Osteocyte (in vitro differentiated cells): ENCODE results near the gene SPARCL1. TPM values are rescaled to one million over a fixed set of nuclear protein-coding genes. Genes with fewer than 3 reads are reported as not detected.
A peak's percentile ranks its signal among the peaks of the same experiment; 100 is the strongest.

Experiments used
- DNase-seq: peaks from one replicate; pipeline ENCODE4 v3.0.0; 2021; ENCODE audit warnings: mixed read lengths; ENCODE audit not compliant: unreplicated experiment; ENCODE audit errors: extremely low spot score
- H3K27ac Mint-ChIP-seq: one replicate; pipeline ENCODE4 v1.8.0; 2021; ENCODE audit warnings: mild to moderate bottlenecking, mixed read lengths; ENCODE audit not compliant: unreplicated experiment
- H3K27me3 Mint-ChIP-seq: one replicate; pipeline ENCODE4 v1.8.0; 2021; ENCODE audit warnings: mixed read lengths; ENCODE audit not compliant: unreplicated experiment
- H3K36me3 Mint-ChIP-seq: one replicate; pipeline ENCODE4 v1.8.0; 2021; ENCODE audit warnings: mixed read lengths; ENCODE audit not compliant: unreplicated experiment
- H3K4me1 Mint-ChIP-seq: one replicate; pipeline ENCODE4 v1.8.0; 2021; ENCODE audit warnings: mixed read lengths; ENCODE audit not compliant: unreplicated experiment
- H3K4me3 Mint-ChIP-seq: one replicate; pipeline ENCODE4 v1.8.0; 2021; ENCODE audit warnings: mild to moderate bottlenecking, moderate library complexity, mixed read lengths; ENCODE audit not compliant: unreplicated experiment
- H3K9me3 Mint-ChIP-seq: one replicate; pipeline ENCODE4 v1.8.0; 2021; ENCODE audit warnings: mixed read lengths; ENCODE audit not compliant: unreplicated experiment
- total RNA-seq: library from RNA; stranded (reverse); gene quantifications from 2 replicates; pipeline ENCODE4 v1.2.1, GENCODE V29; 2021
- TF ChIP-seq, protein P1 (sequence below): fragments of 200-600 bp; sonication (generic); IDR thresholded peaks from 2 replicates; pipeline ENCODE4 v1.5.0; 2021; ENCODE audit warnings: antibody characterized with exemption, mild to moderate bottlenecking, moderate library complexity

SPARCL1 gene
- total RNA-seq, 1 donor from 2014 or later = 4.0 TPM

DNA sequence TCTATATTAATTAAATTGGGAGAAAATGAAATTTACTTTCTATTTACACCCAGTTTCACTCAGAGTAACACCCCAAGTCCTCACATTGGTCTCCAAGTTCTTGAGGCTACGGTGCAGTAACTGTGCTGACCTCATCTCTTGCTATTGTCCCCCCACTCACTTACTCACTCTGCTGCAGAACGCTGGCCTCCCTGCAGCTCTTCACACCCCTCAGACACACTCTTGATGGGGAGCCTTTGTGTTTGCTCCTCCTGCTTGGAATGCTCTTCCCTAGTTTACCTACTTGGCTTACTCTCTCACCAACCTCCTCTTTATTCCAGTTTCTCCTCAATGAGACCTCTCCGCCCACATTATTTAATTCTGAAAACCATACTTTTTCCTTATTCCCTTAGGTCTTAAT, 22.2 kb upstream of the SPARCL1 start:
- no peak overlapping the region for H3K4me3 Mint-ChIP-seq
- no peak for DNase-seq
- H3K27ac Mint-ChIP-seq = no peak overlapping the region
- H3K36me3 Mint-ChIP-seq = no peaks in the 10 kb centered on the region
- TF ChIP-seq, protein P1, sequence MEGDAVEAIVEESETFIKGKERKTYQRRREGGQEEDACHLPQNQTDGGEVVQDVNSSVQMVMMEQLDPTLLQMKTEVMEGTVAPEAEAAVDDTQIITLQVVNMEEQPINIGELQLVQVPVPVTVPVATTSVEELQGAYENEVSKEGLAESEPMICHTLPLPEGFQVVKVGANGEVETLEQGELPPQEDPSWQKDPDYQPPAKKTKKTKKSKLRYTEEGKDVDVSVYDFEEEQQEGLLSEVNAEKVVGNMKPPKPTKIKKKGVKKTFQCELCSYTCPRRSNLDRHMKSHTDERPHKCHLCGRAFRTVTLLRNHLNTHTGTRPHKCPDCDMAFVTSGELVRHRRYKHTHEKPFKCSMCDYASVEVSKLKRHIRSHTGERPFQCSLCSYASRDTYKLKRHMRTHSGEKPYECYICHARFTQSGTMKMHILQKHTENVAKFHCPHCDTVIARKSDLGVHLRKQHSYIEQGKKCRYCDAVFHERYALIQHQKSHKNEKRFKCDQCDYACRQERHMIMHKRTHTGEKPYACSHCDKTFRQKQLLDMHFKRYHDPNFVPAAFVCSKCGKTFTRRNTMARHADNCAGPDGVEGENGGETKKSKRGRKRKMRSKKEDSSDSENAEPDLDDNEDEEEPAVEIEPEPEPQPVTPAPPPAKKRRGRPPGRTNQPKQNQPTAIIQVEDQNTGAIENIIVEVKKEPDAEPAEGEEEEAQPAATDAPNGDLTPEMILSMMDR = no peak
- no peaks in the 10 kb centered on the region for H3K9me3 Mint-ChIP-seq
- H3K4me1 Mint-ChIP-seq = peaks cover 9% of the 10 kb centered on the region
- H3K27me3 Mint-ChIP-seq = peaks cover 10% of the 10 kb centered on the region

DNA sequence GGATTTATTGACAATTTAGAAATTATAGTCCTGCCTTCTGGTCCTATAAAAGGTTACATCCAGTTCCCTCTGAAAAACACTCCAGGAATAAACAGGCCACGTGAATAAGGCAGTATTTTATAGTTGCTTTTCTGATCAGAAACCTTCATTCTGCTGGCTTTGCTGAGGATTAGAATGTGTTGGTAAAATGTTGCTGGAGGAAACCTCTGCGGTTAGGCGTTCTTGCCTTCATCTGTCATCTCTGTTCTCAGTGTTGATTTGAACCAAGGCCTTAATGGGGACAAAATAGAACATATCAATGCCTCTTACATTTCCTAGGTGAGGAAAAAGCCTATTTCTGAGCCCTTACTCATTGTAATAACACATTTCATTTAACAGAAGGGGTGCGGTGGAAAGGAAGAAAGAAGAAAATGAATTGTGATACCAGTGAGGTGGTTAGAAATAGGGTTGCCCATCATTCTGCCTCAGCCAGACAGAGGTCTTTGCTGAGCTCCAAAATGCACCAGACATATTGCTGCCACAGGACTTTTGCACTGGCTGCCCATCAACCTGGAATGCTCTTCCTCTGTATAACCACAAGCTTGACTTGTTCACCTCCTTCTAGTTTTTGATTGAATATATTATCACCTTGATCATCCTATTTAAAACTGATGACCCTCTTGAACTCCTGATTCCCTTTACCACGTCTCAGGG, 18.0 kb upstream of the SPARCL1 start:
- DNase-seq = no peak
- H3K27ac Mint-ChIP-seq = no peak overlapping the region
- no peaks in the 10 kb centered on the region for H3K9me3 Mint-ChIP-seq
- H3K27me3 Mint-ChIP-seq = peaks cover 13% of the 10 kb centered on the region
- TF ChIP-seq, protein P1 = no peak
- no peaks in the 10 kb centered on the region for H3K36me3 Mint-ChIP-seq
- H3K4me3 Mint-ChIP-seq = no peak overlapping the region
- no peaks in the 10 kb centered on the region for H3K4me1 Mint-ChIP-seq

DNA sequence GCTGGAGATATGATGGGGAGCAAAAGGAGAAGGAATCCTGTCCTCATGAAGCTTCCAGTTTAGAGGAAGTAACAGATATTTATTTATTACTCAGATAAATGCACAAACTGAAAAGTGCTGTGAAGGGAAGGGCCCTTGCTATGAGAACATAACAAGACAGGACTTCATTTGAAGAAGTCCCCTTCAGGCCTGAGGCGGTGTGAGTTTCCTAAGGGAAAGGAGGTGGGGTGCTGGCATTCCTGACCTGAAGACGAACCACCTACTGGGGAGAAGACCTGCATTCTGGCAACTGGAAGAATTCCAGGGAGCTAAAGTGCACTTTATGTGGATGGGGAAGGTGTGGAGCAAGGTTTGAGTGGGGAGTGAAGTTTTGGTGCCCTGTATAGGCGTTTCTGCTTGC, 15.9 kb upstream of the SPARCL1 start:
- H3K4me1 Mint-ChIP-seq = no peaks in the 10 kb centered on the region
- H3K9me3 Mint-ChIP-seq = no peaks in the 10 kb centered on the region
- H3K27ac Mint-ChIP-seq = no peak overlapping the region
- H3K36me3 Mint-ChIP-seq = no peaks in the 10 kb centered on the region
- TF ChIP-seq, protein P1 = no peak
- no peak overlapping the region for H3K4me3 Mint-ChIP-seq
- DNase-seq = no peak
- peaks cover 19% of the 10 kb centered on the region for H3K27me3 Mint-ChIP-seq

DNA sequence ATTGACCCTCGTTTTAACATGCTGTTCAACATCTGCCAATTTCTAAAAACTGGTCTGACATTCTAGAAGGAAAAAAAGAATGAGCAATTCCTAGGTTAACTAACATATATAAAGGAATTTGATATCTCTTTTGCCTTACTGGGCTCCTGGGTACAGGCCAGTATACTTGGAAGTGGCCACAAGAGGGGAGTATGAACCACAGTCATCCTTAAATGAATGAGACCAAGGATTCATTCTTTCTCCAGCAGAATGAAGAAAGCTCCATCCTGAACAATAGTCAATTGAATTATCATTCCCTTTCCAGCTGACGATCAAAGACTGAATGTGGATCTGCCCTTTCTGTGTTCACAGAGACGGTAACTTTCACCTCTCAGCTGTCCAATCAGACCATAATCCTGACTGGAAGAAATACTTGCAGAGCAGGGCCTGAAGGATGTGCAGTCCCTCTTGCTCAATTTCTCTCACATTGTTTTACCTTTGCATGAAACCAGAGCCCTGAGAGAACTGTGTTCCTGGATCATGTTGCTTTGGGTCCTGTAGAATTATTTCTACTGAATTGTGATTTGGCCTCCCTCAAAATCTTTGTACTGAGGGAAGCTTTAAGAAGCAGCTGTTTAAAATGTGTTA, 14.8 kb upstream of the SPARCL1 start:
- no peak overlapping the region for H3K4me3 Mint-ChIP-seq
- H3K36me3 Mint-ChIP-seq = no peaks in the 10 kb centered on the region
- H3K9me3 Mint-ChIP-seq = no peaks in the 10 kb centered on the region
- TF ChIP-seq, protein P1 = peak; percentile 73
- no peak overlapping the region for H3K27ac Mint-ChIP-seq
- no peak for DNase-seq
- peaks cover 15% of the 10 kb centered on the region for H3K27me3 Mint-ChIP-seq
- no peaks in the 10 kb centered on the region for H3K4me1 Mint-ChIP-seq

DNA sequence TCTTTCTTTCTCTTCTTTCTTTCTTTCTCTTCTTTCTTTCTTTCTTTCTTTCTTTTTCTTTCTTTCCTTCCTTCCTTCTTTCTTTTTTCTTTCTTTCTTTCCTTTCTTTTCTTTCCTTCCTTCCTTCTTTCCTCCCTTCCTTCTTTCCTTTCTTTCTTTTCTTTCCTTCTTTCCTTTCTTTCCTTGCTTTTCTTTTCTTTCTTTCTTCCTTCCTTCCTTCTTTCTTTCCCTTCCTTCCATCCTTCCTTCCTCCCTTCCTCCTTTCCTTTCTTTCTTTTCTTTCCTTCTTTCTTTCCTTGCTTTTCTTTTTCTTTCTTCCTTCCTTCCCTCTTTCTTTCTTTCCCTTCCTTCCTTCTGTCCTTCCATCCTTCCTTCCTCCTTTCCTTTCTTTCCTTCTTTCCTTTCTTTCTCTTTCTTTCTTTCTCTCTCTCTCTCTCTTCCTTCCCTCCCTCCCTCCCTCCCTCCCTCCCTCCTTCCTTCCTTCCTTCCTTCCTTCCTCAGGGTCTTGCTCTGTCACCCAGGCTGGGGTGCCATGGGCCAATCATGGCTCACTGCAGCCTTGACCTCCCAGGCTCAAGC, 13.6 kb upstream of the SPARCL1 start:
- H3K9me3 Mint-ChIP-seq = peaks cover 5% of the 10 kb centered on the region
- H3K36me3 Mint-ChIP-seq = no peaks in the 10 kb centered on the region
- TF ChIP-seq, protein P1 = no peak
- no peak overlapping the region for H3K4me3 Mint-ChIP-seq
- H3K4me1 Mint-ChIP-seq = no peaks in the 10 kb centered on the region
- DNase-seq = no peak
- H3K27me3 Mint-ChIP-seq = peaks cover 15% of the 10 kb centered on the region
- H3K27ac Mint-ChIP-seq = no peak overlapping the region
